Measurements from ENCODE around the gene GNAI3.

GNAI3 gene

GRCh38 chr1:109640285-109640865 lies 92.0 kb downstream of the GNAI3 start:
- no peak overlapping the region for H3K9ac ChIP-seq
- H3K4me3 ChIP-seq, result no peak overlapping the region
- H3K9me3 ChIP-seq, result no peaks in the 10 kb centered on the region
- H3K4me1 ChIP-seq, result peaks cover 32% of the 10 kb centered on the region
- no peak overlapping the region for H3K4me2 ChIP-seq
- H3K27ac ChIP-seq, result no peak overlapping the region
- no peaks in the 10 kb centered on the region for H3K36me3 ChIP-seq
- H4K20me1 ChIP-seq, result no peaks in the 10 kb centered on the region
- no peak for TF ChIP-seq Cebpa-rat (IDR thresholded peaks at IDR 0.05)
- H3K27me3 ChIP-seq, result no peaks in the 10 kb centered on the region

DNA sequence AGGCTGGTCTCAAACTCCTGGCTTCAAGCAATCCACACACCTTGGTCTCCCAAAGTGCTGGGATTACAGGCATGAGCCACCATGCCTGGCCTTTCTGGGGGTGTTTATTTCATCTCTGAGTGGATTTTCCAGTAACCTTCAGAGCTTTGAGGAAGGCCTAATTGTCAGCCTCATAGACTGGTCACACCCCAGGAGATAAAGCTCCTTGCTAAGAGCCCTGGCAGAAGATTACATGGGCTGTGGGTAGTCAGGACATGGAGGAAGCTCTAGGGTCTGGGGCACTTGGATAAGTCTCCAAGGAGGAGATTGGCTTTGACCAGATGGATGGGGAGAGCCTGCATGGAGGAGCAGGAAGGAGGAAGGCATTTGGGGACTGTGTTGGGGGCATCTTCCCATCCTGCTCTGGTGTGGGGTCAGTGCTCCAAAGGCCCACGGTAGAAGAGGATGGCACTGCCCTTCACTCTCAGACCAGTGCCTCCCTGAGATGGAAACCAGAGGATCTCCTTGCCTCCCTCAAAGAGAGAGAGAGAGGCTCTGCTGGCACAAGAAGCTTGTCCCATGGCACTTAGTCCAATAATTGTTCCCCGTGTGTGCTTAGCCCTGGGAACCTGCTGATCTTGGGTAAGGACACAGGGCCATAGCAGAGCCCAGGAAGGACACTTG lies 92.8 kb downstream of the GNAI3 start:
- no peaks in the 10 kb centered on the region for H3K27me3 ChIP-seq
- H3K4me2 ChIP-seq, result no peak overlapping the region
- no peaks in the 10 kb centered on the region for H4K20me1 ChIP-seq
- no peak for TF ChIP-seq Cebpa-rat (IDR thresholded peaks at IDR 0.05)
- no peak overlapping the region for H3K9ac ChIP-seq
- no peak overlapping the region for H3K27ac ChIP-seq
- H3K4me3 ChIP-seq, result no peak overlapping the region
- no peaks in the 10 kb centered on the region for H3K36me3 ChIP-seq
- no peaks in the 10 kb centered on the region for H3K9me3 ChIP-seq
- H3K4me1 ChIP-seq, result peaks cover 30% of the 10 kb centered on the region

- H3K9me3 ChIP-seq, result no peaks in the 10 kb centered on the region
- TF ChIP-seq Cebpa-rat (IDR thresholded peaks at IDR 0.05), result no peak
- H3K36me3 ChIP-seq, result no peaks in the 10 kb centered on the region
- peaks cover 24% of the 10 kb centered on the region for H3K4me1 ChIP-seq
- no peak overlapping the region for H3K4me3 ChIP-seq
- H3K9ac ChIP-seq, result no peak overlapping the region
- no peaks in the 10 kb centered on the region for H4K20me1 ChIP-seq
- H3K4me2 ChIP-seq, result no peak overlapping the region
- no peak overlapping the region for H3K27ac ChIP-seq
- no peaks in the 10 kb centered on the region for H3K27me3 ChIP-seq
These were observed 93.4 kb downstream of the GNAI3 start for GRCh38 chr1:109641861-109642260.

DNA sequence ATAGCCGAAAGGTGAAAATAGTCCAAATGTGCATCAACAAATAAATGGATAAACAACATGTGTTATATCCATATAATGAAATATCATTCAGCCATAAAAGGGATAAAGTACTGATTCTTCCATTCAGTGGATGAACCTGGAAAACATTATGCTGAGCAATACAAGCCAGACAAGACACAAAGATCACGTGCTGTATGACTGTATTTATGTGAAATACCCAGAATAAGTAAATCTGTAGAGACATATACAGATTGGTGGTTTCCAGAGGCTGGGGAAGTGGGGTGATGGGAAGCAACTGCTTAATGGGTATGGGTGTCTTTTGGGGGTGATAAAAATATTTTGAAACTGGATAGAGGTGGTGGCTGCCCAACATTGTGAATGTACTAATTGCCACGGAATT lies 94.2 kb downstream of the GNAI3 start:
- Histone ChIP-seq H3K4me2 (peak overlapping the region; percentile 67; the same call in 1 of the 2 replicates), H3K4me3 (no peak overlapping the region), H4K20me1 (no peaks in the 10 kb centered on the region), H3K36me3 (no peaks in the 10 kb centered on the region), H3K27ac (no peak overlapping the region), H3K4me1 (peaks cover 24% of the 10 kb centered on the region), H3K27me3 (no peaks in the 10 kb centered on the region), H3K9ac (no peak overlapping the region), H3K9me3 (no peaks in the 10 kb centered on the region)
- no peak for TF ChIP-seq Cebpa-rat (IDR thresholded peaks at IDR 0.05)

DNA sequence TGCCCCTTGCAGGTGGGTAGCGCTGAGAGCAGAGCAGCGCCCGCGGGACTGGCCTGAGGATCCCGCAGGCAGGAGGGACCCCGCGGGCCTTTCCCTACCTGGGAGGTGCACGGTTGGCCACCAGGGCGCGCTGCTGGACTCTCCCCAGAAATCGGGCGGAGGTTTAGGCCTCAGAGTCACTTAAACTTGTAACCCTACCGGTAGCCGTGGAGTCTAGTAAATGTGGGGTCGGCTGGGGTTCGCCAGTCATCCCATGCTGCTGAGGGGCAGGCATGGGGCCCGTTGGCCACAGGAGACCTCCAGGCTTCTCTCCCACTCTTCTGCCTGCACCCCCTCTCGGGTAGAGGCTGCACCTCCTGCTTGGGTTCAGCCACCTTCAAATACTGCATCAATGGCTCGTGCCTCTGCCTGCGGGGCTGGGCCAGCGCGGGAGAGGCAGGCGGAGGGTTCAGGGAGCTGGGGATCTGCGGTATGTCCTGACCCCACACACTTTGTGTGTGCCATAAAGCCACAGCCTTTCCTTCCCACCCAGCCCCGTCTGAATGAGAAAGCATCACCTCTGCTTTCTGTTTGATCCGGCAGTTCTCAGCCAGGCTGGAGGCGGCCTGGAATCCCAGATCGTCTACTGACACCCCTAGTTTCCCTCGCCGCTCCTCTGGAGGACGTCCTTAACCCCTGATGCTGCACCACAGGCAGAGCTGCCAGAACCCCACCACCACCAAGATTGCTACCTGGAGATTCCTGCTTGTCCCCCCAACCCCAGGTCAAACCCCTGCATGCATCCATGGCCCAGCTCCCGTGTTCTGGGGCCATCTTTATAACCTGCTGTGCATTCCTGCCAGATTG lies 95.2 kb downstream of the GNAI3 start:
- TF ChIP-seq Cebpa-rat (IDR thresholded peaks at IDR 0.05), result no peak
- Histone ChIP-seq H3K9ac (peak overlapping the region; percentile 58), H3K27me3 (no peaks in the 10 kb centered on the region), H3K27ac (peak overlapping the region; percentile 52; the same call in 1 of the 2 replicates), H3K4me2 (peak overlapping the region; percentile 67), H3K4me3 (no peak overlapping the region), H3K4me1 (peaks cover 24% of the 10 kb centered on the region), H3K9me3 (no peaks in the 10 kb centered on the region), H3K36me3 (no peaks in the 10 kb centered on the region), H4K20me1 (no peaks in the 10 kb centered on the region)

- Histone ChIP-seq H3K27ac (no peak overlapping the region), H3K36me3 (no peaks in the 10 kb centered on the region), H4K20me1 (no peaks in the 10 kb centered on the region), H3K4me2 (no peak overlapping the region), H3K4me1 (peaks cover 24% of the 10 kb centered on the region), H3K9me3 (no peaks in the 10 kb centered on the region), H3K4me3 (no peak overlapping the region), H3K9ac (no peak overlapping the region), H3K27me3 (no peaks in the 10 kb centered on the region)
- TF ChIP-seq Cebpa-rat (IDR thresholded peaks at IDR 0.05), result no peak
These were observed 96.3 kb downstream of the GNAI3 start for GRCh38 chr1:109644670-109645069.

- H4K20me1 ChIP-seq, result no peaks in the 10 kb centered on the region
- H3K4me1 ChIP-seq, result peaks cover 4% of the 10 kb centered on the region
- no peak overlapping the region for H3K27ac ChIP-seq
- no peak overlapping the region for H3K4me3 ChIP-seq
- H3K4me2 ChIP-seq, result peak overlapping the region; percentile 24; the same call in 1 of the 2 replicates
- H3K36me3 ChIP-seq, result no peaks in the 10 kb centered on the region
- no peak for TF ChIP-seq Cebpa-rat (IDR thresholded peaks at IDR 0.05)
- no peaks in the 10 kb centered on the region for H3K27me3 ChIP-seq
- H3K9ac ChIP-seq, result no peak overlapping the region
- no peaks in the 10 kb centered on the region for H3K9me3 ChIP-seq
These were observed 101.1 kb downstream of the GNAI3 start for GRCh38 chr1:109649491-109649914.

DNA sequence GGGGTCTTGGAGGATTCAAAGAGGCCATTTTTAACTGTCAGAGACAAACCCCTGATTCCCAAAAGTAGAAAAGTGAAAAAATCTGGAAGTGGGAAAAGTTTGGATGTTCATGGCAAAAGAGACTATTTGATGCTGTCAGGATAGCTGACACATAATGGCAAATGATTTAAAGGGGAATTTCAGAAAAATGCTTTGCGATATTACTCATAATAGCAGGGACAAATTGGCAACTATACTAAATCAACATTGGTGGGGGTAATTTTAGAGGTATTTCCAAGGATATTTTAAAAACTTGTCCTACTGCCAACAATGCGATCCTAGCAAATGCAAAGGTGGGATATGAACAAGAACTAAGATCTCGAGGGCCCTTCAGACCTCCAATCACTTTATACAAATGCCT lies 102.2 kb downstream of the GNAI3 start:
- H3K9ac ChIP-seq, result no peak overlapping the region
- no peaks in the 10 kb centered on the region for H3K9me3 ChIP-seq
- no peak for TF ChIP-seq Cebpa-rat (IDR thresholded peaks at IDR 0.05)
- H3K36me3 ChIP-seq, result no peaks in the 10 kb centered on the region
- H3K4me1 ChIP-seq, result peaks cover 15% of the 10 kb centered on the region
- no peaks in the 10 kb centered on the region for H4K20me1 ChIP-seq
- H3K4me2 ChIP-seq, result no peak overlapping the region
- H3K27me3 ChIP-seq, result no peaks in the 10 kb centered on the region
- H3K4me3 ChIP-seq, result no peak overlapping the region
- H3K27ac ChIP-seq, result no peak overlapping the region

- H3K36me3 ChIP-seq, result no peaks in the 10 kb centered on the region
- H3K4me3 ChIP-seq, result no peak overlapping the region
- no peaks in the 10 kb centered on the region for H4K20me1 ChIP-seq
- no peak overlapping the region for H3K27ac ChIP-seq
- H3K4me2 ChIP-seq, result no peak overlapping the region
- H3K27me3 ChIP-seq, result no peaks in the 10 kb centered on the region
- no peak for TF ChIP-seq Cebpa-rat (IDR thresholded peaks at IDR 0.05)
- peaks cover 24% of the 10 kb centered on the region for H3K4me1 ChIP-seq
- no peaks in the 10 kb centered on the region for H3K9me3 ChIP-seq
- no peak overlapping the region for H3K9ac ChIP-seq
These were observed 104.0 kb downstream of the GNAI3 start for GRCh38 chr1:109652402-109652801.

DNA sequence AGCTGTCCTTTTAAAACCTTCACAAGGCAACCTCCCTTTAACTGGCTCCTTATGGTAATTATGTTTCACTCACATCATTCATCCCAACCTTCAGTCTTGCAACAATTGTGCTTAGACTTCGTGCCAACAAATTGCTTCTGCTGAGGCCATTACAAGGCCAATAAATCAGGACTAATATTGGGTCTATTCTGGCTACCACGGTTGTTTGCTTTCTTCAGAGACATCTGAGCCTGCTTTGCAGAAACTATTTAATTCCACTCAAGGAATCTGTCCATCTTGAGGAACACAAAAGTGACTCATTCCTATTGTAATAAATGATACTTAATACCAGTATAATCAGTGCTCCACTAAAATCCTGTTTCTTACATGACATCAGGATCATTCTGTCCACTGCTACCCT lies 104.9 kb downstream of the GNAI3 start:
- no peak for TF ChIP-seq Cebpa-rat (IDR thresholded peaks at IDR 0.05)
- Histone ChIP-seq H3K4me3 (no peak overlapping the region), H3K27ac (no peak overlapping the region), H4K20me1 (no peaks in the 10 kb centered on the region), H3K4me2 (no peak overlapping the region), H3K36me3 (no peaks in the 10 kb centered on the region), H3K9me3 (no peaks in the 10 kb centered on the region), H3K4me1 (peaks cover 26% of the 10 kb centered on the region), H3K9ac (no peak overlapping the region), H3K27me3 (no peaks in the 10 kb centered on the region)
